Pancreas (tissue), 10 donors: ENCODE results near the gene MDP1. TPM values are rescaled to one million over a fixed set of nuclear protein-coding genes. Genes with fewer than 3 reads are reported as not detected.

Experiments used
- ATAC-seq, 4 donors: fragments of 200-7000 bp; cut with Tn5 transposase; one replicate each; pipeline versions ENCODE4 v1.8.0 to v1.9.1; 2020; ENCODE audit warnings: mild to moderate bottlenecking in 4 of 4, moderate library complexity in 4 of 4
- DNase-seq, 6 donors: peaks; one replicate each; pipeline ENCODE4 v3.0.0-alpha.2; 2020
- FAIRE-seq: peaks from 2 replicates; lab custom pipeline; 2012; peaks lifted over from hg19 to GRCh38; lab: Jason Lieb, UNC
- H3K27ac ChIP-seq, 4 donors: fragments of 200-600 bp; sonication (generic); 1 replicate in 3 of 4; 2 replicates in 1 of 4; pipeline versions ENCODE4 v1.5.0 to v1.8.0; 2020
- H3K27me3 ChIP-seq, 4 donors: fragments of 200-600 bp; one replicate each; pipeline ENCODE4 v1.8.0; 2021
- H3K36me3 ChIP-seq, 3 donors: fragments of 200-600 bp; sonication (generic) in 1 of 3; one replicate each; pipeline versions ENCODE4 v1.5.0 to v1.8.0; 2020 to 2021
- H3K4me1 ChIP-seq, 3 donors: fragments of 200-600 bp; one replicate each; pipeline ENCODE4 v1.8.0; 2021
- H3K4me3 ChIP-seq, 4 donors: fragments of 200-600 bp; sonication (generic) in 2 of 4; one replicate each; pipeline versions ENCODE4 v1.5.0 to v1.8.0; 2020 to 2021
- H3K9me3 ChIP-seq, 4 donors: fragments of 200-600 bp; one replicate each; pipeline ENCODE4 v1.8.0; 2021
- WGBS, 2 donors: extraction: QIAGEN DNeasy Blood & Tissue Kit; methylation state at CpG; one replicate each; pipeline ENCODE4 v1.1.7; 2013; 5-methylcytosine and 5-hydroxymethylcytosine counted together
- intact Hi-C, 3 donors: fragments of 100-400 bp; cut with DNase I; formaldehyde crosslinking; loops; one replicate each; pipeline versions ENCODE4 v1.11.1 to v1.14.2; 2022
- polyA plus RNA-seq, 2 donors: library from polyadenylated mRNA; stranded (reverse); fragments of 200-250 nt; gene quantifications; one replicate each; pipeline ENCODE4 v1.2.3, GENCODE V29; 2013
- total RNA-seq, 6 donors: library from RNA; stranded (reverse); fragmentation: NEBNext Ultra II Directional in 4 of 6; extraction: Animal tissue kit (Norgen Biotek cat#: 25700) in 4 of 6; gene quantifications; one replicate each; pipeline versions ENCODE4 v1.2.1 to v1.2.4, GENCODE V29; 2021 to 2023
- TF ChIP-seq, protein P1 (sequence below), 4 donors: fragments of 200-600 bp; sonication (generic) in 3 of 4; IDR thresholded peaks; one replicate each; pipeline versions ENCODE4 v1.5.0 to v1.8.0; 2021; ENCODE audit warnings: antibody characterized with exemption in 4 of 4
- donor health status: healthy with polysubstance abuse.
- donor health status: DM: no; HTN: no; CAD: no; lungs with moderate emphysema.
- donor health status: DM: no; HTN: no; CAD: no.
- donor health status: control.
- donor health status: control.
- donor health status: Bipolar disorder and iron deficiency.
- donor health status: DM: yes; HTN: yes; CAD: no.
- donor health status: DM: no; HTN: no; CAD: no.
- donor health status: DM: no; HTN: no; CAD: no.
- donor health status: DM: yes; HTN: yes; CAD: no.

Gene MDP1
- total and polyA plus RNA-seq, 8 donors = 7.8 to 31.7 (median 10.3) TPM

DNA sequence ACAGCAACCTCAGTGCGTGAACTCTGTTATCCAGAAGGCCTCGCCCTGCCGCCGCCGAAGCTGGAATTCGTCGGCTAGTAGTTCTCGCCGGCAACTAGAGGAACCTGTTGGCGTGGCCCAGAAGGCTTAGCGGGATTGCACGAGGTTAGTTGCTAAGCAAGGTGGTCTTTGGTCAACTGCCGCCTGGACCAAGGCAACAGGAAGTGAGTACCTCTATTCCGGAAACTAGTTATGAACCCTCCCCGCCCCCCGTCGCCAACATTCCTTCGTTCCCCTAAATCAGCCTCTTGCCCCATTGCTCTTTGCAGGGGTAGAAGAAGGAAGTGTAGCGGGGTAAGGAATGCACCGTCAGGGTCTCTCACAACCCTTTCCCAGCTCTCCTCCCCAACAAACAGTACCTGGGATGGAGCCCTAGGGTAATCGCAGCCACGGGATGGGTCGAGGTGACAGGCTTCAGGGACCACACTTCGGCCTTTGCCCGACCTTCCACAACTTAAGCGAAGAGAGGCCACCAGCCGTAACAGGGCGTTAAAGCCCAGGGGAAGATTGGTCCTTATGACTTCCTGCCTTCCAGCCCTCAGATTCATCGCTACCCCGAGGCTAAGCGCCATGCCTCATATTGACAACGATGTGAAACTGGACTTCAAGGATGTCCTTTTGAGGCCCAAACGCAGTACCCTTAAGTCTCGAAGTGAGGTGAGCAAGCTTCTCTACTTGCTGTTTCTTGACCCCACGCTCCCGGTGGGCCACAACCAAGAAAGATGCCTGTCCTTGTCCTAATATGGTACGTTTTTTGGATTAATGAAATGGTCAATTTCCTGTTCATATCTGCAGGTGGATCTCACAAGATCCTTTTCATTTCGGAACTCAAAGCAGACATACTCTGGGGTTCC, 17.0 kb upstream of the MDP1 start, which contains the start of gene GMPR2:
Gene GMPR2 (plus strand): TSS at position 285 of the 893 bp plus-strand sequence. CDS start 325 bp downstream, at position 610.
- intact Hi-C loops = no loop called here
- 2 to 3% methylated on average over 37 to 38 of the region's 38 CpGs for WGBS, 2 donors
- no peak for FAIRE-seq
- peak; percentile 52 to 70 (median 64) for ATAC-seq
- H3K27ac ChIP-seq = peak within 1 kb of the TSS; percentile 67 to 89 (median 76)
- H3K36me3 ChIP-seq = peaks cover 5 to 19% (median 11%) of the 10 kb centered on the region in 3 donors
- H3K9me3 ChIP-seq = no peaks in the 10 kb centered on the region
- peak within 1 kb of the TSS; percentile 33 to 95 (median 76) for H3K4me3 ChIP-seq
- TF ChIP-seq, protein P1, sequence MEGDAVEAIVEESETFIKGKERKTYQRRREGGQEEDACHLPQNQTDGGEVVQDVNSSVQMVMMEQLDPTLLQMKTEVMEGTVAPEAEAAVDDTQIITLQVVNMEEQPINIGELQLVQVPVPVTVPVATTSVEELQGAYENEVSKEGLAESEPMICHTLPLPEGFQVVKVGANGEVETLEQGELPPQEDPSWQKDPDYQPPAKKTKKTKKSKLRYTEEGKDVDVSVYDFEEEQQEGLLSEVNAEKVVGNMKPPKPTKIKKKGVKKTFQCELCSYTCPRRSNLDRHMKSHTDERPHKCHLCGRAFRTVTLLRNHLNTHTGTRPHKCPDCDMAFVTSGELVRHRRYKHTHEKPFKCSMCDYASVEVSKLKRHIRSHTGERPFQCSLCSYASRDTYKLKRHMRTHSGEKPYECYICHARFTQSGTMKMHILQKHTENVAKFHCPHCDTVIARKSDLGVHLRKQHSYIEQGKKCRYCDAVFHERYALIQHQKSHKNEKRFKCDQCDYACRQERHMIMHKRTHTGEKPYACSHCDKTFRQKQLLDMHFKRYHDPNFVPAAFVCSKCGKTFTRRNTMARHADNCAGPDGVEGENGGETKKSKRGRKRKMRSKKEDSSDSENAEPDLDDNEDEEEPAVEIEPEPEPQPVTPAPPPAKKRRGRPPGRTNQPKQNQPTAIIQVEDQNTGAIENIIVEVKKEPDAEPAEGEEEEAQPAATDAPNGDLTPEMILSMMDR (IDR thresholded peaks at IDR 0.05) = no peak
- DNase-seq = no peak
- H3K27me3 ChIP-seq = no peaks in the 10 kb centered on the region
- peaks cover 7 to 17% (median 13%) of the 10 kb centered on the region in 3 donors for H3K4me1 ChIP-seq

- Histone ChIP-seq H3K36me3 (peaks cover 5 to 15% (median 11%) of the 10 kb centered on the region in 3 donors), H3K27ac (peak within 1 kb of the TSS; percentile 67 to 89 (median 76)), H3K4me1 (peaks cover 7 to 17% (median 13%) of the 10 kb centered on the region in 3 donors), H3K4me3 (peak within 1 kb of the TSS; percentile 33 to 95 (median 76)), H3K9me3 (no peaks in the 10 kb centered on the region), H3K27me3 (no peaks in the 10 kb centered on the region)
- ATAC-seq = peak; percentile 86 to 93 (median 92)
- intact Hi-C loops = no loop called here
- 0% methylated on average over 30 of the region's 30 CpGs for WGBS, 2 donors
- TF ChIP-seq, protein P1 (IDR thresholded peaks at IDR 0.05) = no peak
- DNase-seq = peak; percentile 81 to 91 (median 86)
- no peak for FAIRE-seq
Measured at GRCh38 chr14:24232121-24232644, 16.3 kb upstream of the MDP1 start, which contains the start of gene NEDD8. Gene NEDD8, minus strand, starts transcription at chr14:24232367. Its CDS starts 100 bp downstream, at chr14:24232267.

- Histone ChIP-seq H3K27ac (peak overlapping the region; percentile 16 to 89 (median 75)), H3K4me1 (peaks cover 7 to 17% (median 13%) of the 10 kb centered on the region in 3 donors), H3K27me3 (no peaks in the 10 kb centered on the region), H3K36me3 (peaks cover 0 to 13% (median 8%) of the 10 kb centered on the region in 3 donors), H3K4me3 (peak overlapping the region; percentile 33 to 95 (median 76)), H3K9me3 (no peaks in the 10 kb centered on the region)
- peak; percentile 2 to 9 (median 3) for ATAC-seq
- TF ChIP-seq, protein P1 (IDR thresholded peaks at IDR 0.05) = no peak
- 4 to 6% methylated on average over 23 of the region's 23 CpGs for WGBS, 2 donors
- DNase-seq = no peak
- intact Hi-C loops = no loop called here
- FAIRE-seq = no peak
Measured at GRCh38 chr14:24231263-24232120, 15.6 kb upstream of the MDP1 start.

- intact Hi-C loops = no loop called here
- Histone ChIP-seq H3K4me3 (no peak overlapping the region), H3K27ac (no peak overlapping the region), H3K4me1 (peaks cover 4 to 17% (median 9%) of the 10 kb centered on the region in 3 donors), H3K27me3 (no peaks in the 10 kb centered on the region), H3K36me3 (peaks cover 0 to 5% (median 0%) of the 10 kb centered on the region in 3 donors), H3K9me3 (no peaks in the 10 kb centered on the region)
- no peak for FAIRE-seq
- TF ChIP-seq, protein P1 (IDR thresholded peaks at IDR 0.05) = no peak
- no peak for DNase-seq
- WGBS, 2 donors = 0% methylated on average over 1 of the region's 1 CpG
- ATAC-seq = no peak
Measured at GRCh38 chr14:24228902-24229301, 13.0 kb upstream of the MDP1 start.
